Left lung (tissue), 10 donors: ENCODE measurements around the gene PDE8B. TPM values are rescaled to one million over a fixed set of nuclear protein-coding genes. Genes with fewer than 3 reads are reported as not detected.

Experiments used
- ATAC-seq: fragments of 200-7000 bp; cut with Tn5 transposase; one replicate; pipeline ENCODE4 v1.9.1; 2020; ENCODE audit warnings: moderate library complexity
- DNase-seq, 4 donors: peaks; one replicate each; pipeline ENCODE4 v3.0.0-alpha.2; 2013 to 2020
- H3K27ac ChIP-seq, 2 donors: fragments of 200-600 bp; sonication (generic) in 1 of 2; one replicate each; pipeline versions ENCODE4 v1.5.0 to v1.8.0; 2020 to 2021
- H3K27me3 ChIP-seq, 2 donors: fragments of 200-600 bp; sonication (generic) in 1 of 2; one replicate each; pipeline versions ENCODE4 v1.5.0 to v1.8.0; 2020 to 2021
- H3K36me3 ChIP-seq, 2 donors: fragments of 200-600 bp; sonication (generic) in 1 of 2; one replicate each; pipeline versions ENCODE4 v1.5.0 to v1.8.0; 2020 to 2021
- H3K4me1 ChIP-seq, 2 donors: fragments of 200-600 bp; one replicate each; pipeline ENCODE4 v1.8.0; 2021
- H3K4me3 ChIP-seq, 2 donors: fragments of 200-600 bp; sonication (generic) in 1 of 2; one replicate each; pipeline versions ENCODE4 v1.5.0 to v1.8.0; 2020 to 2021; ENCODE audit warnings: mild to moderate bottlenecking in 1 of 2
- H3K9me3 ChIP-seq, 2 donors: fragments of 200-600 bp; sonication (generic) in 1 of 2; one replicate each; pipeline versions ENCODE4 v1.5.0 to v1.8.0; 2020 to 2021
- intact Hi-C, 2 donors: fragments of 100-400 bp; cut with DNase I; formaldehyde crosslinking; loops; one replicate each; pipeline versions ENCODE4 v1.11.2 to v1.14.2; 2022
- polyA plus RNA-seq, 6 donors: library from polyadenylated mRNA; unstranded; fragments of 120-200 nt; gene quantifications; one replicate each; pipeline ENCODE4 v1.2.1, GENCODE V29; 2013; ENCODE audit not compliant: insufficient read length in 6 of 6
- total RNA-seq, 2 donors: library from RNA; stranded (reverse); fragmentation: NEBNext Ultra II Directional; extraction: Animal tissue kit (Norgen Biotek cat#: 25700); gene quantifications; one replicate each; pipeline ENCODE4 v1.2.1, GENCODE V29; 2021
- TF ChIP-seq, protein P1 (sequence below), 2 donors: fragments of 200-600 bp; sonication (generic) in 1 of 2; IDR thresholded peaks; one replicate each; pipeline versions ENCODE4 v1.5.0 to v1.8.0; 2021; ENCODE audit warnings: antibody characterized with exemption in 2 of 2
- donor health status: DM: no; HTN: yes; CAD: no.
- donor health status: DM: no; HTN: no; CAD: no.

The PDE8B gene
- total and polyA plus RNA-seq, 8 donors: 3.3 to 8.7 (median 6.5) TPM

DNA sequence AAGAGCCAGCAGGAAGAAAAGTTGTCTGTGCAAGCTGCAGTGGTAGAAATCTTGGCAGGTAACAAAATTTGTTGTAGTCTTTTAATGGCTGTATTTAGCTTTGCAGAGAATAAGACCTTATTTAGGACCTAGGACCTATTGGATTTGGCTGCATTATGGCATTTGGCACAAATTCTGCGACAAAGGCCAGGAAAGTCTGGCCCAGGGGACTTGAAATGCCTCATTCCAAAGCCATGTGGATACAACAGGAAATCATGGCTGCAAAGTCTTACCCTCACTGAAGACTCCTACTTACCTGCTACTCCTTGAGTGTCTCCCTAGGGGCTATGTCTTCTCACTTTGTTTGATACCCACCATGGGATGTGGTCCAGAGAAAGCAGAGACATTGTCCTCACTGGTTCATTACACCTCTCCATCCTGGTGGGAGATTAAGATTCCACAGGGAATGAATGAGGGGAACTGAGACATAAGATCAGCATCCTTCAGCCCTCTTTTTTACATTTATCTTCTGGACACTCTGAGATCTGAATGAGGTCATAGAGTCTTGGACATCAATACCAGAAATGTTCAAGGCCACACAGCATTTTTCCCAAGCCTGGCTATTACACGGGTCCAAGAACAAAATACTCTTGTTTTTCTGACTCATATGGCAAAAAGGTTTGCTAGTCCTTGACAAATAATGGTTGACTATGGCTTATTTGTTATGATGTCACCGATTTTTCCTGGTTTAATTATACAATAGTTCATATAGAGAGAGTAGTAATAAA is 119.4 kb downstream of the PDE8B start:
- TF ChIP-seq, protein P1, sequence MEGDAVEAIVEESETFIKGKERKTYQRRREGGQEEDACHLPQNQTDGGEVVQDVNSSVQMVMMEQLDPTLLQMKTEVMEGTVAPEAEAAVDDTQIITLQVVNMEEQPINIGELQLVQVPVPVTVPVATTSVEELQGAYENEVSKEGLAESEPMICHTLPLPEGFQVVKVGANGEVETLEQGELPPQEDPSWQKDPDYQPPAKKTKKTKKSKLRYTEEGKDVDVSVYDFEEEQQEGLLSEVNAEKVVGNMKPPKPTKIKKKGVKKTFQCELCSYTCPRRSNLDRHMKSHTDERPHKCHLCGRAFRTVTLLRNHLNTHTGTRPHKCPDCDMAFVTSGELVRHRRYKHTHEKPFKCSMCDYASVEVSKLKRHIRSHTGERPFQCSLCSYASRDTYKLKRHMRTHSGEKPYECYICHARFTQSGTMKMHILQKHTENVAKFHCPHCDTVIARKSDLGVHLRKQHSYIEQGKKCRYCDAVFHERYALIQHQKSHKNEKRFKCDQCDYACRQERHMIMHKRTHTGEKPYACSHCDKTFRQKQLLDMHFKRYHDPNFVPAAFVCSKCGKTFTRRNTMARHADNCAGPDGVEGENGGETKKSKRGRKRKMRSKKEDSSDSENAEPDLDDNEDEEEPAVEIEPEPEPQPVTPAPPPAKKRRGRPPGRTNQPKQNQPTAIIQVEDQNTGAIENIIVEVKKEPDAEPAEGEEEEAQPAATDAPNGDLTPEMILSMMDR (IDR thresholded peaks at IDR 0.05): no peak
- no peaks in the 10 kb centered on the region for H3K9me3 ChIP-seq
- intact Hi-C loops: no loop called here
- no peaks in the 10 kb centered on the region for H3K4me1 ChIP-seq
- H3K27me3 ChIP-seq: no peaks in the 10 kb centered on the region
- no peak overlapping the region for H3K27ac ChIP-seq
- no peaks in the 10 kb centered on the region for H3K36me3 ChIP-seq
- no peak for ATAC-seq
- no peak overlapping the region for H3K4me3 ChIP-seq
- DNase-seq: no peak

GRCh38 chr5:77333036-77333435 is 122.6 kb downstream of the PDE8B start:
- intact Hi-C loops: no loop called here
- no peak for DNase-seq
- ATAC-seq: no peak
- Histone ChIP-seq H3K36me3 (no peaks in the 10 kb centered on the region), H3K4me1 (no peaks in the 10 kb centered on the region), H3K9me3 (no peaks in the 10 kb centered on the region), H3K4me3 (no peak overlapping the region), H3K27me3 (no peaks in the 10 kb centered on the region), H3K27ac (no peak overlapping the region)
- TF ChIP-seq, protein P1 (IDR thresholded peaks at IDR 0.05): no peak

DNA sequence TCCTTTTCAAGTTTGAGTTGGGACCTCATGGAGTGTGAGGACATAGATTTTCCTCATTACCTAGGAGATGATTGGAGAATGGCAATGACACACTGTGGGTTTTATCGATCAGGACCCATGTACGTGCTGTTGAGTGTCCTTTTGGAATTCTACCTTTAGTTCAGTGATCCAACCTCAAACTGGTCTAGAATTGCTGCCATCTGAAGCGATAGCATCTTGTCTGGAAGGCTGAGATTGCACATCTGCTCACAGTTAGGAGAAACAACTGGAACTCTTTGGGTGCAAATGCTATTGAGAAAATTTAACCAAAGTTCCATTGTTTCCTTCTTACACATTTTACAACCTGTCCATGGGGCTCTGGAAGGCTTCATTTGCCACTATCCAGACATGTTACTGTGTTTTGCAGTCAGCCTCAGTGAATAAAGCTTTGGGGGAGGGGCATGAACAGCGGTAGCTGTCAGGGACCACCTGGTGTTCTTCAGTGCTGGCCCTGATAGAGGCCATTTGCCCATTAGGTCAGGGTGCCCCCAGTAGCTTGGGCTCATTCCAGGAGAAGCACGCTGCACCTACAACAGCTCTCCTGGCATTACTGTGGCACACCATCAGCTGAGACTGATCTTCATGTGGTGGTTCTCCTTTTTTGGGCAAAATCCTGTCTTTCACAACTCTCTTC is 123.1 kb downstream of the PDE8B start:
- Histone ChIP-seq H3K4me1 (no peaks in the 10 kb centered on the region), H3K4me3 (no peak overlapping the region), H3K36me3 (no peaks in the 10 kb centered on the region), H3K9me3 (no peaks in the 10 kb centered on the region), H3K27me3 (no peaks in the 10 kb centered on the region), H3K27ac (no peak overlapping the region)
- DNase-seq (no peak), ATAC-seq (no peak)
- TF ChIP-seq, protein P1 (IDR thresholded peaks at IDR 0.05): no peak
- intact Hi-C loops: no loop called here

GRCh38 chr5:77337246-77337645 is 126.8 kb downstream of the PDE8B start:
- H3K27me3 ChIP-seq: no peaks in the 10 kb centered on the region
- DNase-seq (no peak), ATAC-seq (no peak)
- H3K4me3 ChIP-seq: no peak overlapping the region
- H3K9me3 ChIP-seq: no peaks in the 10 kb centered on the region
- no peak overlapping the region for H3K27ac ChIP-seq
- H3K4me1 ChIP-seq: no peaks in the 10 kb centered on the region
- TF ChIP-seq, protein P1 (IDR thresholded peaks at IDR 0.05): no peak
- H3K36me3 ChIP-seq: no peaks in the 10 kb centered on the region
- intact Hi-C loops: no loop called here

GRCh38 chr5:77337686-77338085 is 127.2 kb downstream of the PDE8B start:
- Histone ChIP-seq H3K4me3 (no peak overlapping the region), H3K27me3 (no peaks in the 10 kb centered on the region), H3K36me3 (no peaks in the 10 kb centered on the region), H3K9me3 (no peaks in the 10 kb centered on the region), H3K4me1 (no peaks in the 10 kb centered on the region), H3K27ac (no peak overlapping the region)
- DNase-seq (peak in 1 of 4 donors; percentile 21), ATAC-seq (no peak)
- intact Hi-C loops: no loop called here
- TF ChIP-seq, protein P1 (IDR thresholded peaks at IDR 0.05): no peak
